Measurements from ENCODE around the gene CLEC11A.

Gene CLEC11A, protein sequence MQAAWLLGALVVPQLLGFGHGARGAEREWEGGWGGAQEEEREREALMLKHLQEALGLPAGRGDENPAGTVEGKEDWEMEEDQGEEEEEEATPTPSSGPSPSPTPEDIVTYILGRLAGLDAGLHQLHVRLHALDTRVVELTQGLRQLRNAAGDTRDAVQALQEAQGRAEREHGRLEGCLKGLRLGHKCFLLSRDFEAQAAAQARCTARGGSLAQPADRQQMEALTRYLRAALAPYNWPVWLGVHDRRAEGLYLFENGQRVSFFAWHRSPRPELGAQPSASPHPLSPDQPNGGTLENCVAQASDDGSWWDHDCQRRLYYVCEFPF

GRCh38 chr19:50723069-50723468, at the start of gene CLEC11A:
CLEC11A (plus strand) TSS chr19:50723364; CDS start chr19:50723526, 162 bp downstream.
- H3K4me3 Mint-ChIP-seq, result peak within 1 kb of the TSS; percentile 82
- peak within 1 kb of the TSS; percentile 68 for H3K27ac Mint-ChIP-seq
- peaks cover 4% of the 10 kb centered on the region for H3K36me3 Mint-ChIP-seq
- peaks cover 17% of the 10 kb centered on the region for H3K4me1 Mint-ChIP-seq
- H3K27me3 Mint-ChIP-seq, result peaks cover 37% of the 10 kb centered on the region
- H3K9me3 Mint-ChIP-seq, result no peaks in the 10 kb centered on the region

DNA sequence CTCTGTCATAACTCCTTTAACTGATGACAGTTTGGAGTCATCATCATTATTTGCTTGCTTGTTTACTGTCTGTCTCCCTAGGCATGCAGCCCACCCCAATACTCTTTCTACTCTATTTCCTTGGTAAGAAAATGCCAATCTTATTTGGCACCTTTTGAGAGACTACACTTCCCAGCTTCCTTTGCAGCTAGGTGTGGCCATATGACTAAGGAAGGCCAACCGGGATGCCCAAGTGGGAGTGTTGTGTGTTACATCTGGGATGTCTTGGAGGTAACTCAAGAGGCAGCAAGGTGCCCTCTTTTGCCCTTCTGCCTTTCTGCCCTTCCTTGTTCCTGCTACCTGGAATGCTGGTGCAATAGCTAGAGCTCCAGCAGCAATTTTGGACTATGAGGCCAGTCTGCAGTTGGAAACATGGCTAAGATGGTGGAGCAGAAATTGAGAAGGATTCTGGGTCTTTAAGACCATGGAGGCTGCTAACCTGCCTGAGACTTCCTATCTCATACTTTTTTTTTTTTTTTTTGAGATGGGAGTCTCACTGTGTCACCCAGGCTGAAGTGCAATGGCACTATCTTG, 46.5 kb upstream of the CLEC11A start:
- no peaks in the 10 kb centered on the region for H3K36me3 Mint-ChIP-seq
- peaks cover 9% of the 10 kb centered on the region for H3K4me1 Mint-ChIP-seq
- no peaks in the 10 kb centered on the region for H3K9me3 Mint-ChIP-seq
- H3K4me3 Mint-ChIP-seq, result no peak overlapping the region
- no peak overlapping the region for H3K27ac Mint-ChIP-seq
- peaks cover 45% of the 10 kb centered on the region for H3K27me3 Mint-ChIP-seq

DNA sequence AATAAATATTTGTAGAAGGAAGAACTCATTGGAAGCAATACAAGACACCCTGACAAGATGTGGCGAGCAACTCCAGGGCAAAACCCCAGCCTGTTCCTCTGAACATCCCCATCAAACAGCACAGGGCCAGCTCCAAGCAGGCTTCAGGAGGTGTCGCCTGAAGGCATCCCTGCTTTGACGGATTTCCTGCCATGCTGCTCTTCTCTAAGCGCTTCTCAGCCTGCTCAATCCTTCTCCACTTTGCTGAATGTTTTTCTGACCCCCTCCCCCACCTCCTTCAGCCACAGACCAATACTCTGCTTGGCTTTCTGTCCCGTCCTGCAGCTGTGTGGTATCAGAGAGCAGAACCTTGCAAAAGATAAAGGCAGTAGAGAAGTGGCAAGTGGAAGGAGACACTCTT, 45.5 kb upstream of the CLEC11A start:
- Mint-ChIP-seq H3K9me3 (no peaks in the 10 kb centered on the region), H3K4me1 (peaks cover 9% of the 10 kb centered on the region), H3K27me3 (peaks cover 43% of the 10 kb centered on the region), H3K36me3 (no peaks in the 10 kb centered on the region), H3K27ac (no peak overlapping the region), H3K4me3 (no peak overlapping the region)

- Mint-ChIP-seq H3K4me3 (no peak overlapping the region), H3K27me3 (peaks cover 37% of the 10 kb centered on the region), H3K4me1 (peaks cover 9% of the 10 kb centered on the region), H3K9me3 (no peaks in the 10 kb centered on the region), H3K36me3 (no peaks in the 10 kb centered on the region), H3K27ac (peak overlapping the region; percentile 23)
Measured at GRCh38 chr19:50678323-50678722, 44.8 kb upstream of the CLEC11A start.

GRCh38 chr19:50679177-50680125, 43.7 kb upstream of the CLEC11A start:
- H3K27me3 Mint-ChIP-seq, result peaks cover 37% of the 10 kb centered on the region

DNA sequence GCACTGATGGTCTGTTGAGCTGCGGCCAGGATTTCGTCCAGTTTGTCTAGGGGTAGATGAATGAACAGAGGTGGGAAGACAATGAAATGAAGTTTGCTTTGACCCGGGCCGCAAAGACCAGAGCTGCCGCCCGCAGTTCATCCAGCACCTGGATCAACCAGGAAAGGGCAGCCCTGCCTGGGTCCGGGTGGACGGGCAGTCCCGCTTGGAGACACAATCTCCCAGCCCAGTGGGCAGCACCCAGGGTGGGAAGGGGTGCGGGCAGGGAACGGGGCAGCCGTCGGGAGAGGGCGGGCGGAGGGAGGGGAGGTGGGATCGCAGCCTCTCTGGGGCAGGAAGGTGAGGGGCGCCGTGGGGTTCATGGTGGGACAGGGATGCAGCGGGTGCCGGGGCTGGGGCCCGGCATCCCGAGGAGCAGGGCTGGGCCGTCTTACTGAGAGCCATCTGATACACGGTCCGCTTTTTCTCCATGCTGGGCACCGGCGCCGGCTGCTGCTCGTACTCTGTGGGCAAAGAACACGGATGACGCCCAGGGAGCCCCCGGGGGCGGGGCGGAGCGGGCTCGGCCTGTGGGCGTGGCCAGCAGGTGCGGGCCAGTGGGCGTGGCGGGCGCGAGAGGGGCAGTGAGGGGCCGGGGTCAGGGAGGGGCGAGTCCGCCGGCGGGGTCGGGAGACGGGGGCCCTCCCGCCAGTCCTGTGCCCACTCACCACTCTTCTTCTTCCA, 36.7 kb upstream of the CLEC11A start:
- no peaks in the 10 kb centered on the region for H3K4me1 Mint-ChIP-seq
- H3K4me3 Mint-ChIP-seq, result no peak overlapping the region
- peaks cover 43% of the 10 kb centered on the region for H3K27me3 Mint-ChIP-seq
- H3K9me3 Mint-ChIP-seq, result no peaks in the 10 kb centered on the region
- H3K27ac Mint-ChIP-seq, result no peak overlapping the region
- no peaks in the 10 kb centered on the region for H3K36me3 Mint-ChIP-seq

More at GRCh38 chr19:50679177-50680125, 43.7 kb upstream of the CLEC11A start:
- Mint-ChIP-seq H3K36me3 (no peaks in the 10 kb centered on the region), H3K4me1 (peaks cover 9% of the 10 kb centered on the region), H3K9me3 (no peaks in the 10 kb centered on the region), H3K4me3 (no peak overlapping the region), H3K27ac (no peak overlapping the region)

DNA sequence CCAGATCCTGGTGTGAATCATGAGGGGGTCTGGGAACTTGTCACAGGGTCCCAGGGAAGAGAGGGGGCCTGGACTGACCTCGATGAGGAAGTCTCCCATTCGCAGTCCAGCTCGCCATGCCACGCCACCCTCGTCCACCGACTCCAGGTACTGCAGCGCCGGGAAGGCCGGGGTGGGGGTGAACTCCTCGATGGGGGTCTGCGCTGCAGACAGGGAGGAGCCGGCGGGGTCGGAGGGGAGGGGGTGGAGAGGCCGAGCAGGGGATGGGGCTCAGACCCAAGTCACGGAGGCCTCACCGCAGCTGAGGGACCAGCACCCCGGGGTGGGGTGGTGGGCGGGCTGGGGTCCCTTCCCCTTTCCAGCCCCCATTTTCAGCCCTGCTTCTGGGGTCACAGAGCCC, 34.4 kb upstream of the CLEC11A start:
- Mint-ChIP-seq H3K4me3 (no peak overlapping the region), H3K9me3 (no peaks in the 10 kb centered on the region), H3K27me3 (peaks cover 51% of the 10 kb centered on the region), H3K4me1 (no peaks in the 10 kb centered on the region), H3K36me3 (no peaks in the 10 kb centered on the region), H3K27ac (no peak overlapping the region)

DNA sequence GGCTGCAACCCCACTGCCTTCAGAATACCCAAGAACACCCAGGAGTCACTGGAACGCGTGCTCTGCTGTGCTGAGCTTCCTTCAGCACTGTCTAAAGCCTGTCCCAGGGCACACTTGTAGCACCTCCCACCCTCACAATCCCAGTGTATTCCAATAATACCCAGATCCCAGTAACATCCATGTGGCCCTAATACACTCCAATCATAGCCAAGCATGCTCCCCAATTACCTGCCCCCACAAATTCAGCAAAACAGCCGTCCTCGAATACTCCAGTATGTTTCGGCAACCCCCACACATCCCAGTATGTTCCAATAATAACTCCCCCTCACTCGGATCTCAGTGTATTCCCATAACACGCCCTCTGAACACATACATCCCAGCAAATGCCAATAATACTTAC, 32.7 kb upstream of the CLEC11A start:
- peaks cover 46% of the 10 kb centered on the region for H3K27me3 Mint-ChIP-seq
- no peaks in the 10 kb centered on the region for H3K4me1 Mint-ChIP-seq
- H3K27ac Mint-ChIP-seq, result no peak overlapping the region
- H3K4me3 Mint-ChIP-seq, result no peak overlapping the region
- no peaks in the 10 kb centered on the region for H3K9me3 Mint-ChIP-seq
- H3K36me3 Mint-ChIP-seq, result no peaks in the 10 kb centered on the region

GRCh38 chr19:50693064-50693975, 29.8 kb upstream of the CLEC11A start:
- Mint-ChIP-seq H3K27ac (no peak overlapping the region), H3K9me3 (no peaks in the 10 kb centered on the region), H3K4me3 (no peak overlapping the region), H3K4me1 (no peaks in the 10 kb centered on the region), H3K27me3 (peaks cover 50% of the 10 kb centered on the region), H3K36me3 (no peaks in the 10 kb centered on the region)

DNA sequence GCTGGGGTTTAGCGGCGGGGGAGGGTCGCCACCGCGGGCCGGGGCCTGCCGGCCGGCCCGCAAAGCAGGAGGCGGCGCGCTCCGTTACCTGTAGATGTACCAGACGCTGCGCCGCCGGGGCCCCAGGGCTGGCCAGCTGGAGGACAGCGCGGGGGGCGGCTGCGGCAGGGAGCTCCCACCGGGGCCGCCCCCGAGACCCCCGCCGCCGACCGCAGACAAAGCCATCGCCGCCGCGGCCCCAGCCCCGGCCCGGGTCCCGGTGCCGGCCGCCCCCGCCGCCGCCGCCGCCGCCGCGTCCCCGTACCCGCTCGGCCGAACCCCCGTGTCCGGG, 28.4 kb upstream of the CLEC11A start:
- H3K9me3 Mint-ChIP-seq, result no peaks in the 10 kb centered on the region
- no peak overlapping the region for H3K27ac Mint-ChIP-seq
- H3K27me3 Mint-ChIP-seq, result peaks cover 48% of the 10 kb centered on the region
- no peaks in the 10 kb centered on the region for H3K36me3 Mint-ChIP-seq
- H3K4me3 Mint-ChIP-seq, result no peak overlapping the region
- no peaks in the 10 kb centered on the region for H3K4me1 Mint-ChIP-seq

DNA sequence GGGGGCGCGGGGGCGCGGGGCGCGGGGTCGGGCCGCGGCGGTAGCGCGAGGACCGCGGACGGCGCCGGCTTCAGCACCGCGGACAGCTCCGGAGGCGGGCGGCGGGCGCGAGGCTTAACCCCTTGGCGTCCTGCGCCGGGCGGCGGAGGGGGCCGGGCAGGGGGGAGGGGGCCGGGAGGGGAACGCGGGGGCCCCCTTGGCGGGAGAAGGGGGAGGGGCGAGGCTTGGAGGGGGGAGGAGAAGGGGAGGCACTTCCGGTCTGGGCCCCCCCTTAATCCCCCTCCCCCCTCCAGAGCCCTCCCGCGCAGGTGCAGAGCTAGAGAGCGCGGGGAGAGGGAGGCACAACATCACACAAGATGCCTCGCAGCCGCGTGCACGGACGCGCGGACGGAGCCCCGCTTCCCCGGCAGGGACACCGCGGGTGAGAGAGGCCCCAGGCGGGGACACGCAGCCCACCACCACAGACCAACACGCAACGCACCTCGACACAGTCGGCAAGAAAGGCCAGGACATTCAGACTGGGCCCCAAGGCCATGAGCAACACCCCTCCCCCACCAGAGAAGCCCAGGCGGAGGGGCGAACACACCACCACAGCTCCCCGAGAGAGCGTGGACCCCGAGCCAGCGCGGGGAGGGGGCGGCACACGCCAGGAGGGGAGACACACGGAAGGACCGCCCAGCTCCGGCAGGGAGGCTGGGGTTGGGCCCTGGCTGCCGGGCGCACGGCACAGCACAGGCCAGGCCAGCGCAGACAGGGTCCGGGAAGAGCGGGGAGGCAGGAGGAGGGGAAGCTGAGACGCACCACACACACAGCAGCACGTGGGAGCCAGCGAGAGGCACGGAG, 27.7 kb upstream of the CLEC11A start:
- Mint-ChIP-seq H3K4me3 (no peak overlapping the region), H3K4me1 (no peaks in the 10 kb centered on the region), H3K27me3 (peaks cover 47% of the 10 kb centered on the region), H3K9me3 (no peaks in the 10 kb centered on the region), H3K27ac (no peak overlapping the region), H3K36me3 (no peaks in the 10 kb centered on the region)

GRCh38 chr19:50696094-50696483, 27.1 kb upstream of the CLEC11A start:
- no peaks in the 10 kb centered on the region for H3K4me1 Mint-ChIP-seq
- no peak overlapping the region for H3K27ac Mint-ChIP-seq
- H3K27me3 Mint-ChIP-seq, result peaks cover 45% of the 10 kb centered on the region
- H3K9me3 Mint-ChIP-seq, result no peaks in the 10 kb centered on the region
- H3K4me3 Mint-ChIP-seq, result no peak overlapping the region
- no peaks in the 10 kb centered on the region for H3K36me3 Mint-ChIP-seq

GRCh38 chr19:50697414-50698124, 25.6 kb upstream of the CLEC11A start:
- Mint-ChIP-seq H3K27me3 (peaks cover 36% of the 10 kb centered on the region), H3K9me3 (no peaks in the 10 kb centered on the region), H3K4me1 (no peaks in the 10 kb centered on the region), H3K4me3 (no peak overlapping the region), H3K36me3 (no peaks in the 10 kb centered on the region), H3K27ac (no peak overlapping the region)
